HepG2 (cell line): ENCODE measurements around the gene BRIP1. TPM values are rescaled to one million over a fixed set of nuclear protein-coding genes. Genes with fewer than 3 reads are reported as not detected.

Source experiments
- ATAC-seq: fragments of 200-7000 bp; cut with Tn5 transposase; 3 replicates; pipeline ENCODE4 v1.9.1; 2020; ENCODE audit warnings: mild to moderate bottlenecking, moderate library complexity
- BruUV-seq: library from RNA; stranded (reverse); fragments of 400-500 nt; replicated peaks from 2 replicates; lab custom pipeline; 2021; lab: Mats Ljungman, UMichigan
- CTCF ChIA-PET: fragments of 300-600 bp; formaldehyde crosslinking; extraction: SDS; loops from one replicate; lab custom pipeline; 2021; ENCODE audit warnings: low total read pairs, inconsistent platforms, low intra/inter-chr PET ratio; lab: Yijun Ruan, JAX
- POLR2A ChIA-PET: fragments of 350-600 bp; sonication (Branson Sonifier 250); formaldehyde crosslinking; loops from one replicate; lab custom pipeline; 2020; ENCODE audit warnings: antibody characterized with exemption, inconsistent platforms; lab: Yijun Ruan, JAX
- DNase-seq: peaks from one replicate; pipeline ENCODE4 v3.0.0-alpha.2; 2015; ENCODE audit warnings: low spot score
- FAIRE-seq: peaks from 3 replicates; lab custom pipeline; 2011; peaks lifted over from hg19 to GRCh38; lab: Jason Lieb, UNC
- H2AFZ ChIP-seq: one replicate; pipeline ENCODE4 v1.6.1; 2011; ENCODE audit warnings: low read length, inconsistent platforms
- H3K27ac ChIP-seq: fragments of 300-600 bp; 3 replicates; pipeline ENCODE4 v1.8.0; 2011; ENCODE audit warnings: mixed run types, mild to moderate bottlenecking, mixed read lengths, low read length, inconsistent platforms; ENCODE audit not compliant: insufficient read depth; ENCODE audit errors: extremely low read length
- H3K27me3 ChIP-seq, 2 experiments: fragments of 200-600 bp in 1 of 2; 2 replicates in 1 of 2; 3 replicates in 1 of 2; pipeline versions ENCODE4 v1.6.0 to v1.8.0; 2011; ENCODE audit warnings: low read length in 2 of 2, mild to moderate bottlenecking in 2 of 2, moderate library complexity in 2 of 2, inconsistent platforms in 1 of 2; ENCODE audit not compliant: insufficient read depth in 2 of 2, control insufficient read depth in 1 of 2
- H3K36me3 ChIP-seq, 2 experiments: fragments of 200-600 bp in 1 of 2; replicated peaks in 1 of 2; 2 replicates in 1 of 2; 3 replicates in 1 of 2; pipeline versions ENCODE4 v1.5.1 to v1.8.0; 2011; ENCODE audit warnings: low read length in 2 of 2, inconsistent platforms in 1 of 2; ENCODE audit not compliant: insufficient read depth in 2 of 2, control insufficient read depth in 1 of 2
- H3K4me1 ChIP-seq: 2 replicates; pipeline ENCODE4 v1.5.1; 2012; ENCODE audit warnings: low read length, inconsistent platforms; ENCODE audit not compliant: insufficient read depth
- H3K4me2 ChIP-seq: 2 replicates; pipeline ENCODE4 v1.6.0; 2011; ENCODE audit warnings: low read depth, low read length, inconsistent platforms
- H3K4me3 ChIP-seq, 3 experiments: fragments of 200-600 bp in 1 of 3; sonication (generic), shearing (Covaris generic) in 1 of 3; replicated peaks in 1 of 3; 2 replicates each; pipeline ENCODE4 v1.5.1; 2011 to 2016; ENCODE audit warnings: low read length in 3 of 3, inconsistent platforms in 2 of 3, low read depth in 2 of 3, mild to moderate bottlenecking in 2 of 3, control low read depth in 1 of 3, mixed read lengths in 1 of 3; ENCODE audit not compliant: insufficient read depth in 1 of 3
- H3K79me2 ChIP-seq: one replicate; pipeline ENCODE4 v1.6.1; 2011; ENCODE audit warnings: low read length, inconsistent platforms; ENCODE audit not compliant: insufficient read depth
- H3K9ac ChIP-seq: 2 replicates; pipeline ENCODE4 v1.6.0; 2011; ENCODE audit warnings: mild to moderate bottlenecking, low read depth, low read length, inconsistent platforms; ENCODE audit not compliant: insufficient read depth
- H3K9me3 ChIP-seq: 2 replicates; pipeline ENCODE4 v1.5.1; 2012; ENCODE audit warnings: mild to moderate bottlenecking, low read length
- H4K20me1 ChIP-seq: 2 replicates; pipeline ENCODE4 v1.6.0; 2011; ENCODE audit warnings: inconsistent platforms, mild to moderate bottlenecking, low read length, moderate library complexity; ENCODE audit not compliant: insufficient read depth
- ARNT ChIP-seq: fragments of 450-650 bp; IDR thresholded peaks from 2 replicates; pipeline ENCODE4 v1.6.1; 2017
- ATF7 ChIP-seq, 2 experiments: fragments of 450-650 bp in 1 of 2; sonication (generic) in 1 of 2; formaldehyde crosslinking in 1 of 2; IDR thresholded peaks; 2 replicates each; pipeline versions ENCODE4 v1.4.0 to v1.6.1; 2016 to 2020; ENCODE audit warnings: antibody characterized with exemption in 1 of 2, mild to moderate bottlenecking in 1 of 2, missing genetic modification reagents in 1 of 2
- FIP1L1 ChIP-seq: fragments of 200-400 bp; formaldehyde crosslinking; IDR thresholded peaks from 2 replicates; pipeline ENCODE4 v1.6.1; 2018; ENCODE audit warnings: low read depth, mild to moderate bottlenecking, low read length, moderate library complexity, borderline replicate concordance; ENCODE audit not compliant: insufficient read depth
- IKZF4 ChIP-seq: sonication (generic); formaldehyde crosslinking; IDR thresholded peaks from 2 replicates; pipeline ENCODE4 v1.5.1; 2020; ENCODE audit warnings: borderline replicate concordance, mild to moderate bottlenecking, low read depth, missing genetic modification reagents; ENCODE audit errors: not compliant biosample characterization
- JUNB ChIP-seq: sonication (generic); formaldehyde crosslinking; IDR thresholded peaks from 2 replicates; pipeline ENCODE4 v1.8.0; 2022; ENCODE audit warnings: missing genetic modification reagents, mild to moderate bottlenecking, borderline replicate concordance
- KDM4B ChIP-seq: sonication (generic); formaldehyde crosslinking; IDR thresholded peaks from 2 replicates; pipeline ENCODE4 v1.4.0; 2020; ENCODE audit warnings: missing genetic modification reagents
- KMT2B ChIP-seq: IDR thresholded peaks from 2 replicates; pipeline ENCODE4 v1.6.1; 2016; ENCODE audit warnings: missing genetic modification reagents, missing compliant biosample characterization
- NR2F2 ChIP-seq: IDR thresholded peaks from 2 replicates; pipeline ENCODE4 v1.6.1; 2012; ENCODE audit warnings: low read depth, inconsistent platforms, borderline replicate concordance
- RELA ChIP-seq: sonication (generic); formaldehyde crosslinking; IDR thresholded peaks from 2 replicates; pipeline ENCODE4 v1.4.0; 2020; ENCODE audit warnings: missing genetic modification reagents
- SMAD3 ChIP-seq: sonication (generic); formaldehyde crosslinking; IDR thresholded peaks from 2 replicates; pipeline ENCODE4 v1.4.0; 2020; ENCODE audit warnings: missing genetic modification reagents
- SOX6 ChIP-seq, 2 experiments: fragments of 450-650 bp in 1 of 2; sonication (generic) in 1 of 2; formaldehyde crosslinking in 1 of 2; IDR thresholded peaks; 2 replicates each; pipeline versions ENCODE4 v1.4.0 to v1.6.1; 2017 to 2020; ENCODE audit warnings: antibody characterized with exemption in 1 of 2, mild to moderate bottlenecking in 1 of 2, missing genetic modification reagents in 1 of 2
- ZNF510 ChIP-seq: sonication (generic); formaldehyde crosslinking; IDR thresholded peaks from 2 replicates; pipeline ENCODE4 v1.4.0; 2020; ENCODE audit warnings: low read depth, mild to moderate bottlenecking, missing genetic modification reagents
- ZNF577 ChIP-seq: sonication (generic); formaldehyde crosslinking; IDR thresholded peaks from 2 replicates; pipeline ENCODE4 v1.4.0; 2020; ENCODE audit warnings: mild to moderate bottlenecking, low read depth, missing genetic modification reagents, borderline replicate concordance
- ZNF614 ChIP-seq: IDR thresholded peaks from 2 replicates; pipeline ENCODE4 v1.6.1; 2018; ENCODE audit warnings: missing biosample characterization, missing genetic modification reagents, inconsistent platforms, borderline replicate concordance
- ZNF660 ChIP-seq: sonication (generic); formaldehyde crosslinking; IDR thresholded peaks from 2 replicates; pipeline ENCODE4 v1.5.1; 2020; ENCODE audit warnings: mild to moderate bottlenecking, low read depth, missing genetic modification reagents, borderline replicate concordance
- WGBS: methylation state at CpG from one replicate; pipeline ENCODE4 v1.1.6; 2017; ENCODE audit warnings: low lambda C conversion rate; 5-methylcytosine and 5-hydroxymethylcytosine counted together
- in situ Hi-C: cut with HindIII; loops from 2 replicates; pipeline ENCODE4 v1.10.0; 2017; ENCODE audit warnings: low pct_unique_long_range_greater_than_20kb; ENCODE audit not compliant: extremely low pct_ligation_motif_present
- intact Hi-C: fragments of 100-400 bp; cut with micrococcal nuclease; formaldehyde crosslinking; loops from one replicate; pipeline ENCODE4 v1.10.0; 2022; ENCODE audit not compliant: unreplicated experiment
- polyA plus RNA-seq, 8 experiments: library from polyadenylated mRNA; depleted of rRNA in 3 of 8; stranded (reverse) in 7 of 8; unstranded in 1 of 8; fragments of >200 nt; fragmentation: Illumina TruSeq in 4 of 8; extraction: Trizol in 4 of 8; gene quantifications; 2 replicates each; pipeline versions ENCODE4 v1.2.1 to v1.2.3, GENCODE V29; 2011 to 2016; ENCODE audit warnings: low read depth in 4 of 8, missing spikeins in 1 of 8, mixed read lengths in 1 of 8; ENCODE audit not compliant: insufficient read depth in 1 of 8
- total RNA-seq, 5 experiments: library from RNA; depleted of rRNA; stranded (reverse); fragments of >200 nt; fragmentation: Illumina TruSeq; extraction: Trizol; gene quantifications; 2 replicates each; pipeline ENCODE4 v1.2.3, GENCODE V29; 2016; ENCODE audit warnings: low read depth in 1 of 5
- TF ChIP-seq, protein P1 (sequence below): sonication (generic); formaldehyde crosslinking; conservative IDR thresholded peaks from 2 replicates; pipeline ENCODE4 v1.8.1; 2023; ENCODE audit warnings: missing genetic modification reagents
- TF ChIP-seq, protein P2 (sequence below): sonication (generic); formaldehyde crosslinking; IDR thresholded peaks from 2 replicates; pipeline ENCODE4 v1.5.0; 2020; ENCODE audit warnings: missing genetic modification reagents
- TF ChIP-seq, protein P3 (sequence below): sonication (generic); formaldehyde crosslinking; IDR thresholded peaks from 2 replicates; pipeline ENCODE4 v1.4.0; 2020; ENCODE audit warnings: missing genetic modification reagents

BRIP1 gene
- total and polyA plus RNA-seq, 2 of the 13 experiments (the other 11 are each of a cell fraction or from before 2014, with no cell fraction given) = 3.8 to 27.7 TPM

DNA sequence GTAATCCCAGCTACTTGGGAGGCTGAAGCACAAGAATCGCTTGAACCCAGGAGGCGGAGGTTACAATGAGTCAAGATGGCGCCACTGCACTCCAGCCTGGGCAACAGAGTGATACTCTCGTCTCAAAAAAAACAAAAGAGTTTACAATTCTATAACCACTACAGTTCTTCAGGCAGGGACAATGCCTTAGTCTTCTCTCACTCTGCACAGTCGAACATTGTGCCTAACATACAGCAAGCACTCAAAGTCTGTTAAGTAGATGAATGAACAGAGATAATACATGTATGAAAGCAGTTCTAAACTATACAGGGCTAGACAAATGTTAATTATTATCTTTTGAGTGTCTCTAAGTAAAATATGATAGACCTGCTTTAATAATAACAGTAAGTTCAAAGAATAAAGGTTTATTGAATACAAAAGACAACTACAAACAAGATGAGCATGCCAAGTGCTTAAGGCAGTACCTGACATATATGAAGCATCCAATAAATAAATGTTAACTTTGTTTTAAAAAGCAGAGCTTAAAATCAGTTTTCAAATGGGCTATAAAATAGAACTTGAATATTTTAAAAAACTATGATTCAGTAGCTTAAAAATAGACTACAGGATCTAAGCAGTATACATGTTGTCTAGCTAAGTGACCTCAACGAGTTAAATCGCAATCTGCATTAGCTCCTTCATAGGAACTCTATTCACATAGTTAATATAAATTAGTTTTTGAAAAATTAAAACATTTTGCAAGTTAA, 45.1 kb upstream of the BRIP1 start (continued):
- TF ChIP-seq KDM4B (CRISPR knock-in tag) (no peak), KMT2B (CRISPR knock-in tag) (no peak), JUNB (no peak), NR2F2 (no peak), ATF7 (IDR thresholded peaks at IDR 0.05) (no peak), ATF7 (CRISPR knock-in tag; IDR thresholded peaks at IDR 0.05) (no peak), ZNF660 (no peak), ARNT (no peak), ZNF577 (CRISPR knock-in tag) (no peak)
- TF ChIP-seq, protein P1, sequence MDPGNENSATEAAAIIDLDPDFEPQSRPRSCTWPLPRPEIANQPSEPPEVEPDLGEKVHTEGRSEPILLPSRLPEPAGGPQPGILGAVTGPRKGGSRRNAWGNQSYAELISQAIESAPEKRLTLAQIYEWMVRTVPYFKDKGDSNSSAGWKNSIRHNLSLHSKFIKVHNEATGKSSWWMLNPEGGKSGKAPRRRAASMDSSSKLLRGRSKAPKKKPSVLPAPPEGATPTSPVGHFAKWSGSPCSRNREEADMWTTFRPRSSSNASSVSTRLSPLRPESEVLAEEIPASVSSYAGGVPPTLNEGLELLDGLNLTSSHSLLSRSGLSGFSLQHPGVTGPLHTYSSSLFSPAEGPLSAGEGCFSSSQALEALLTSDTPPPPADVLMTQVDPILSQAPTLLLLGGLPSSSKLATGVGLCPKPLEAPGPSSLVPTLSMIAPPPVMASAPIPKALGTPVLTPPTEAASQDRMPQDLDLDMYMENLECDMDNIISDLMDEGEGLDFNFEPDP = no peak

DNA sequence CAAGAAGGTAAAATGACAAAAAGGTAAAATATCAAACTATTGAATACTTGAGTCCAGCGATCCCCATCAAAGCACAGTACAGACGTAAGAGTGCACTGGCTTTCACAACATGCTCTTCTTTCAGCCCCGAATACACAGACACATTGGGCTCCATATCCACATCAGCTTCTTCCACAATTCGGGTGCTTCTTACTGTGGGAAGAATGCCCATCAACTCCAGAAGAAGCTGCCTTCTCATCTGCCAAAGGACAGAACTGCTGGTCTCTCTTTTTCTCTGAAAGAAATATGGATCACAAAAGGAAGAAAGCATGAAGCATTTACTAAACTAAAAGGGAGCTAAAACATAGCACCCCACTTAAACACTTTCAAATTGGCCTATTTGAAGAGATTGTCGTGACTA, 44.0 kb upstream of the BRIP1 start:
- no peaks in the 10 kb centered on the region for H3K4me1 ChIP-seq
- no TSS peak for BruUV-seq
- no peak overlapping the region for H3K4me3 ChIP-seq
- DNase-seq = no peak
- CTCF ChIA-PET = no interaction called here
- WGBS = 95% methylated on average over 5 of the region's 5 CpGs
- no peak overlapping the region for H2AFZ ChIP-seq
- H3K9me3 ChIP-seq = no peaks in the 10 kb centered on the region
- no peaks in the 10 kb centered on the region for H3K79me2 ChIP-seq
- POLR2A ChIA-PET = no interaction called here
- H3K4me2 ChIP-seq = no peak overlapping the region
- FAIRE-seq = no peak
- no peaks in the 10 kb centered on the region for H3K27me3 ChIP-seq
- H4K20me1 ChIP-seq = no peaks in the 10 kb centered on the region
- peaks cover 32 to 81% of the 10 kb centered on the region in 2 experiments for H3K36me3 ChIP-seq
- no peak for ATAC-seq
- H3K27ac ChIP-seq = no peak overlapping the region
- intact Hi-C loops (no loop called here), in situ Hi-C loops (no loop called here)
- no peak overlapping the region for H3K9ac ChIP-seq
- TF ChIP-seq, protein P2, sequence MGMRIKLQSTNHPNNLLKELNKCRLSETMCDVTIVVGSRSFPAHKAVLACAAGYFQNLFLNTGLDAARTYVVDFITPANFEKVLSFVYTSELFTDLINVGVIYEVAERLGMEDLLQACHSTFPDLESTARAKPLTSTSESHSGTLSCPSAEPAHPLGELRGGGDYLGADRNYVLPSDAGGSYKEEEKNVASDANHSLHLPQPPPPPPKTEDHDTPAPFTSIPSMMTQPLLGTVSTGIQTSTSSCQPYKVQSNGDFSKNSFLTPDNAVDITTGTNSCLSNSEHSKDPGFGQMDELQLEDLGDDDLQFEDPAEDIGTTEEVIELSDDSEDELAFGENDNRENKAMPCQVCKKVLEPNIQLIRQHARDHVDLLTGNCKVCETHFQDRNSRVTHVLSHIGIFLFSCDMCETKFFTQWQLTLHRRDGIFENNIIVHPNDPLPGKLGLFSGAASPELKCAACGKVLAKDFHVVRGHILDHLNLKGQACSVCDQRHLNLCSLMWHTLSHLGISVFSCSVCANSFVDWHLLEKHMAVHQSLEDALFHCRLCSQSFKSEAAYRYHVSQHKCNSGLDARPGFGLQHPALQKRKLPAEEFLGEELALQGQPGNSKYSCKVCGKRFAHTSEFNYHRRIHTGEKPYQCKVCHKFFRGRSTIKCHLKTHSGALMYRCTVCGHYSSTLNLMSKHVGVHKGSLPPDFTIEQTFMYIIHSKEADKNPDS (CRISPR knock-in tag) = no peak
- no peak for TF ChIP-seq SMAD3
- TF ChIP-seq ZNF510 (CRISPR knock-in tag) = no peak
- no peak for TF ChIP-seq FIP1L1
- TF ChIP-seq ZNF614 (CRISPR knock-in tag) = no peak
- TF ChIP-seq, protein P3, sequence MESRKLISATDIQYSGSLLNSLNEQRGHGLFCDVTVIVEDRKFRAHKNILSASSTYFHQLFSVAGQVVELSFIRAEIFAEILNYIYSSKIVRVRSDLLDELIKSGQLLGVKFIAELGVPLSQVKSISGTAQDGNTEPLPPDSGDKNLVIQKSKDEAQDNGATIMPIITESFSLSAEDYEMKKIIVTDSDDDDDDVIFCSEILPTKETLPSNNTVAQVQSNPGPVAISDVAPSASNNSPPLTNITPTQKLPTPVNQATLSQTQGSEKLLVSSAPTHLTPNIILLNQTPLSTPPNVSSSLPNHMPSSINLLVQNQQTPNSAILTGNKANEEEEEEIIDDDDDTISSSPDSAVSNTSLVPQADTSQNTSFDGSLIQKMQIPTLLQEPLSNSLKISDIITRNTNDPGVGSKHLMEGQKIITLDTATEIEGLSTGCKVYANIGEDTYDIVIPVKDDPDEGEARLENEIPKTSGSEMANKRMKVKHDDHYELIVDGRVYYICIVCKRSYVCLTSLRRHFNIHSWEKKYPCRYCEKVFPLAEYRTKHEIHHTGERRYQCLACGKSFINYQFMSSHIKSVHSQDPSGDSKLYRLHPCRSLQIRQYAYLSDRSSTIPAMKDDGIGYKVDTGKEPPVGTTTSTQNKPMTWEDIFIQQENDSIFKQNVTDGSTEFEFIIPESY (CRISPR knock-in tag) = no peak
- no peak for TF ChIP-seq SOX6 (IDR thresholded peaks at IDR 0.05)
- TF ChIP-seq SOX6 (CRISPR knock-in tag; IDR thresholded peaks at IDR 0.05) = no peak
- no peak for TF ChIP-seq IKZF4 (CRISPR knock-in tag)
- TF ChIP-seq RELA (CRISPR knock-in tag) = no peak
